HEK293T (cell line): ENCODE results near the gene UBE2E2.

Experiments used
- ELF4 ChIP-seq: fragments of 450-650 bp; IDR thresholded peaks from 2 replicates; pipeline ENCODE4 v1.6.1; 2017; ENCODE audit warnings: antibody characterized with exemption
- FOXM1 ChIP-seq: fragments of 450-650 bp; IDR thresholded peaks from 2 replicates; pipeline ENCODE4 v1.6.1; 2017; ENCODE audit warnings: mild to moderate bottlenecking, borderline replicate concordance
- SUZ12 ChIP-seq: fragments of 450-650 bp; IDR thresholded peaks from 2 replicates; pipeline ENCODE4 v1.6.1; 2016; ENCODE audit warnings: mild to moderate bottlenecking

DNA sequence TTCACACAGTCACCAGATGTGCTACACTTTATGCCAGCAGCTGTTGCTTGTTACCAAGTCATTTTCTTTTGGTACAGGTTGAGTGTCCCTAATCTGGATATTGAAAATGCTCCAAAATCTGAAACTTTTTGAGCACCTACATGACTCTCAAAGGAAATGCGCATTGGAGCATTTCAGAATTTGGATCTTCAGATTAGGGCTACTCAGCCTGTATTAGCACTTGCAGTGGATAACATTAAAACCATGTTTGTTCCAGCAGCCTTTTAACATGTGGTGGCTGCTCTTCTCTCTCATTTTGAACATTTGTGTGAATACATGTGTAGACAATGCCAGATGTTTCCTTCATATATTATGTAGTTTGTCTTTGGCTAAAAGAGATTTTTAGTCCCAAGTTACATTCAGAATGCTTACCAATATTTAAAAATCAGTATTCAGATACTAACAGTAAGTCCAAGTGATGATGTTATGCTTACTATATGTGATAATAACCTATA, 371.7 kb downstream of the UBE2E2 start:
- no peak for TF ChIP-seq SUZ12
- TF ChIP-seq FOXM1: no peak
- TF ChIP-seq ELF4: no peak
